H1 (cell line): ENCODE measurements around the gene INPP5A. TPM values are rescaled to one million over a fixed set of nuclear protein-coding genes. Genes with fewer than 3 reads are reported as not detected.

Experiments used
- CTCF ChIA-PET: fragments of 300-600 bp; sonication (Branson Sonifier 250); formaldehyde crosslinking; loops from one replicate; lab custom pipeline; 2021; ENCODE audit not compliant: partially characterized antibody; lab: Charles Lee
- POLR2A ChIA-PET: fragments of 300-600 bp; sonication (Branson Sonifier 250); formaldehyde crosslinking; loops from one replicate; lab custom pipeline; 2021; ENCODE audit warnings: inconsistent platforms; ENCODE audit not compliant: partially characterized antibody; lab: Charles Lee
- DNase-seq, 2 experiments: peaks; one replicate each; pipeline versions ENCODE4 v3.0.0 to v3.0.0-alpha.2; 2010 to 2022; ENCODE audit warnings: low spot score in 2 of 2, low read depth in 1 of 2, mixed read lengths in 1 of 2
- FAIRE-seq: peaks from 2 replicates; lab custom pipeline; 2011; peaks lifted over from hg19 to GRCh38; lab: Jason Lieb, UNC
- H2AFZ ChIP-seq: 2 replicates; pipeline ENCODE4 v1.8.1; 2012; ENCODE audit warnings: low read length, inconsistent platforms
- H2AK5ac ChIP-seq: 2 replicates; pipeline ENCODE4 v1.6.1; 2013; ENCODE audit warnings: low read depth, low read length
- H2BK120ac ChIP-seq: replicated peaks from 2 replicates; pipeline ENCODE3; 2013; ENCODE audit warnings: low read depth, low read length, inconsistent platforms
- H2BK12ac ChIP-seq: 2 replicates; pipeline ENCODE4 v1.6.1; 2013; ENCODE audit warnings: low read depth, low read length
- H2BK15ac ChIP-seq: 2 replicates; pipeline ENCODE4 v1.6.1; 2013; ENCODE audit warnings: low read length
- H2BK20ac ChIP-seq: 2 replicates; pipeline ENCODE4 v1.6.1; 2013; ENCODE audit warnings: low read length
- H2BK5ac ChIP-seq: 2 replicates; pipeline ENCODE4 v1.6.1; 2013; ENCODE audit warnings: low read depth, low read length
- H3K14ac ChIP-seq: 2 replicates; pipeline ENCODE4 v1.6.1; 2013; ENCODE audit warnings: inconsistent platforms; ENCODE audit not compliant: insufficient read length
- H3K18ac ChIP-seq: 2 replicates; pipeline ENCODE4 v1.6.1; 2013; ENCODE audit warnings: low read length; ENCODE audit errors: extremely low read depth
- H3K23ac ChIP-seq: 2 replicates; pipeline ENCODE4 v1.6.1; 2013; ENCODE audit warnings: inconsistent platforms; ENCODE audit not compliant: insufficient read length
- H3K23me2 ChIP-seq: 2 replicates; pipeline ENCODE4 v1.6.1; 2013; ENCODE audit warnings: low read depth, low read length
- H3K27ac ChIP-seq: 2 replicates; pipeline ENCODE4 v1.6.1; 2011; ENCODE audit warnings: low read depth, low read length, inconsistent platforms
- H3K27me3 ChIP-seq, 4 experiments: replicated peaks in 1 of 4; 1 replicate in 1 of 4; 2 replicates in 3 of 4; pipeline versions ENCODE4 v1.6.1 to v1.8.1; 2011 to 2013; ENCODE audit warnings: low read length in 3 of 4, mild to moderate bottlenecking in 3 of 4, inconsistent platforms in 2 of 4, mixed read lengths in 2 of 4, moderate library complexity in 1 of 4; ENCODE audit not compliant: control insufficient read depth in 3 of 4, insufficient read depth in 3 of 4; ENCODE audit errors: extremely low read depth in 1 of 4
- H3K36me3 ChIP-seq, 4 experiments: 2 replicates each; pipeline versions ENCODE4 v1.6.1 to v1.8.1; 2011 to 2013; ENCODE audit warnings: mild to moderate bottlenecking in 4 of 4, low read length in 3 of 4, moderate library complexity in 2 of 4, control low read depth in 1 of 4, inconsistent platforms in 1 of 4; ENCODE audit not compliant: insufficient read depth in 4 of 4, control insufficient read depth in 2 of 4
- H3K4ac ChIP-seq: replicated peaks from 2 replicates; pipeline ENCODE3; 2013; ENCODE audit warnings: low read length, low read depth, mixed read lengths, inconsistent platforms; ENCODE audit not compliant: insufficient read length
- H3K4me1 ChIP-seq, 4 experiments: replicated peaks in 1 of 4; 1 replicate in 1 of 4; 2 replicates in 3 of 4; pipeline versions ENCODE4 v1.6.1 to v1.8.1; 2011 to 2013; ENCODE audit warnings: low read length in 3 of 4, inconsistent platforms in 2 of 4, mixed read lengths in 1 of 4; ENCODE audit not compliant: insufficient read depth in 4 of 4, control insufficient read depth in 3 of 4
- H3K4me2 ChIP-seq, 2 experiments: 2 replicates each; pipeline versions ENCODE4 v1.6.1 to v1.8.1; 2011 to 2013; ENCODE audit warnings: low read depth in 2 of 2, low read length in 2 of 2, control low read depth in 1 of 2, inconsistent platforms in 1 of 2, mild to moderate bottlenecking in 1 of 2; ENCODE audit not compliant: insufficient read depth in 1 of 2
- H3K4me3 ChIP-seq, 4 experiments: fragments of 200-600, 300-600 bp in 1 of 4; sonication (generic), shearing (Covaris generic), sonication (Bioruptor Twin) in 1 of 4; 2 replicates each; pipeline versions ENCODE4 v1.5.1 to v1.8.1; 2011 to 2016; ENCODE audit warnings: low read length in 4 of 4, low read depth in 3 of 4, control low read depth in 2 of 4, inconsistent platforms in 2 of 4, mild to moderate bottlenecking in 2 of 4, mixed read lengths in 1 of 4, moderate library complexity in 1 of 4; ENCODE audit not compliant: insufficient read depth in 2 of 4; ENCODE audit errors: extremely low read depth in 1 of 4
- H3K56ac ChIP-seq: replicated peaks from 2 replicates; pipeline ENCODE3; 2013; ENCODE audit warnings: low read depth, mild to moderate bottlenecking, mixed read lengths, low read length, inconsistent platforms; ENCODE audit not compliant: insufficient read length
- H3K79me1 ChIP-seq: 2 replicates; pipeline ENCODE4 v1.6.1; 2013; ENCODE audit warnings: low read depth, low read length, control low read depth
- H3K79me2 ChIP-seq, 2 experiments: 2 replicates each; pipeline versions ENCODE4 v1.6.1 to v1.8.1; 2012 to 2013; ENCODE audit warnings: low read length in 2 of 2, mild to moderate bottlenecking in 2 of 2, inconsistent platforms in 1 of 2; ENCODE audit not compliant: insufficient read depth in 2 of 2, control insufficient read depth in 1 of 2
- H3K9ac ChIP-seq, 4 experiments: replicated peaks in 1 of 4; 1 replicate in 1 of 4; 2 replicates in 3 of 4; pipeline versions ENCODE4 v1.6.1 to v1.8.1; 2011 to 2013; ENCODE audit warnings: low read depth in 3 of 4, low read length in 3 of 4, control low read depth in 2 of 4, mild to moderate bottlenecking in 2 of 4, moderate library complexity in 2 of 4, inconsistent platforms in 1 of 4; ENCODE audit errors: extremely low read depth in 1 of 4
- H3K9me3 ChIP-seq, 2 experiments: 2 replicates each; pipeline versions ENCODE4 v1.6.1 to v1.8.1; 2012 to 2013; ENCODE audit warnings: mild to moderate bottlenecking in 2 of 2, moderate library complexity in 2 of 2, control low read depth in 1 of 2, inconsistent platforms in 1 of 2, low read depth in 1 of 2, low read length in 1 of 2, mixed read lengths in 1 of 2; ENCODE audit not compliant: insufficient read depth in 2 of 2
- H4K20me1 ChIP-seq, 2 experiments: replicated peaks in 1 of 2; 2 replicates each; pipeline versions ENCODE3 to v1.8.1; 2011 to 2013; ENCODE audit warnings: inconsistent platforms in 2 of 2, low read length in 2 of 2, mild to moderate bottlenecking in 1 of 2; ENCODE audit not compliant: insufficient read depth in 2 of 2, control insufficient read depth in 1 of 2
- H4K5ac ChIP-seq: 2 replicates; pipeline ENCODE4 v1.6.1; 2013; ENCODE audit warnings: low read length, low read depth, mixed read lengths, inconsistent platforms; ENCODE audit not compliant: insufficient read length
- H4K8ac ChIP-seq: 2 replicates; pipeline ENCODE4 v1.8.0; 2013; ENCODE audit warnings: mild to moderate bottlenecking, moderate library complexity, low read length, inconsistent platforms; ENCODE audit not compliant: insufficient read depth; ENCODE audit errors: extremely low read depth
- H4K91ac ChIP-seq: replicated peaks from 2 replicates; pipeline ENCODE3; 2013; ENCODE audit warnings: low read length, mixed read lengths, inconsistent platforms; ENCODE audit not compliant: insufficient read length
- BRCA1 ChIP-seq: IDR thresholded peaks from 2 replicates; pipeline ENCODE4 v1.6.1; 2012; ENCODE audit warnings: low read depth, low read length, improper control_type of control experiment
- CHD1 ChIP-seq: IDR thresholded peaks from 2 replicates; pipeline ENCODE4 v1.6.1; 2012; ENCODE audit warnings: low read depth, low read length, improper control_type of control experiment
- CTBP2 ChIP-seq: IDR thresholded peaks from 2 replicates; pipeline ENCODE4 v1.7.0; 2011; ENCODE audit warnings: borderline replicate concordance, mild to moderate bottlenecking, moderate library complexity, mixed read lengths, low read length; ENCODE audit not compliant: insufficient read depth, insufficient read length
- EP300 ChIP-seq, 2 experiments: IDR thresholded peaks; 1 replicate in 1 of 2; 2 replicates in 1 of 2; pipeline ENCODE4 v1.6.1; 2011 to 2012; ENCODE audit warnings: low read depth in 2 of 2, low read length in 2 of 2, mild to moderate bottlenecking in 2 of 2, borderline replicate concordance in 1 of 2, inconsistent platforms in 1 of 2, moderate library complexity in 1 of 2
- FOSL1 ChIP-seq: IDR thresholded peaks from 2 replicates; pipeline ENCODE4 v1.6.1; 2011; ENCODE audit warnings: mild to moderate bottlenecking, low read depth, low read length, moderate library complexity; ENCODE audit not compliant: insufficient read depth
- RXRA ChIP-seq: IDR thresholded peaks from 2 replicates; pipeline ENCODE4 v1.6.1; 2011; ENCODE audit warnings: low read depth, mild to moderate bottlenecking, low read length, moderate library complexity; ENCODE audit not compliant: insufficient read depth
- SP1 ChIP-seq: IDR thresholded peaks from 2 replicates; pipeline ENCODE4 v1.6.1; 2011; ENCODE audit warnings: low read depth, low read length
- WGBS, 2 experiments: shearing (Covaris generic) in 1 of 2; methylation state at CpG; one replicate each; pipeline versions ENCODE4 v1.1.6 to v1.1.7; 2013 to 2015; ENCODE audit warnings: low lambda C conversion rate in 2 of 2, mixed read lengths in 2 of 2, inconsistent platforms in 1 of 2, low coverage in 1 of 2, missing lambda C conversion rate in 1 of 2; ENCODE audit not compliant: insufficient replicate concordance in 2 of 2, insufficient coverage in 1 of 2, insufficient read length in 1 of 2; ENCODE audit errors: extremely low coverage in 1 of 2, missing lambda C conversion rate in 1 of 2; 5-methylcytosine and 5-hydroxymethylcytosine counted together
- polyA plus RNA-seq, 7 experiments: library from polyadenylated mRNA; depleted of rRNA in 3 of 7; stranded (reverse) in 5 of 7; unstranded in 2 of 7; fragments of >200 nt in 5 of 7; fragments of 200-250 nt in 2 of 7; gene quantifications; 1 replicate in 5 of 7; 2 replicates in 1 of 7; 4 replicates in 1 of 7; pipeline versions ENCODE4 v1.2.1 to v1.2.3, GENCODE V29; 2011 to 2013; ENCODE audit warnings: missing spikeins in 2 of 7, mixed read lengths in 2 of 7
- total RNA-seq: library from RNA; stranded (reverse); fragmentation: NEBNext Ultra II Directional; extraction: Animal tissue kit (Norgen Biotek cat#: 25700); gene quantifications from 2 replicates; pipeline ENCODE4 v1.2.1, GENCODE V29; 2021
- TF ChIP-seq, protein P1 (sequence below): IDR thresholded peaks from 2 replicates; pipeline ENCODE4 v1.6.1; 2011; ENCODE audit warnings: low read depth, mild to moderate bottlenecking, low read length; ENCODE audit not compliant: insufficient read depth

The INPP5A gene
- total and polyA plus RNA-seq, 2 of the 8 experiments (the other 6 are each of a cell fraction or from before 2014, with no cell fraction given) = 19.7 to 27.5 TPM

GRCh38 chr10:132547421-132547861, 9.9 kb downstream of the INPP5A start:
- H2AFZ ChIP-seq = no peak overlapping the region
- H3K27me3 ChIP-seq = no peaks in the 10 kb centered on the region; a peak in 1 of 7 replicates
- no peak overlapping the region for H2BK120ac ChIP-seq
- H3K79me2 ChIP-seq = peaks cover 0 to 44% of the 10 kb centered on the region in 2 experiments; a peak in 2 of 4 replicates
- peaks cover 16% of the 10 kb centered on the region for H3K79me1 ChIP-seq
- DNase-seq (no peak), FAIRE-seq (no peak)
- no peak overlapping the region for H4K5ac ChIP-seq
- no peaks in the 10 kb centered on the region for H3K36me3 ChIP-seq
- 88% methylated on average over 22 of the region's 22 CpGs; no CpG with 5 or more reads in 1 of the 2 experiments for WGBS, 2 experiments
- TF ChIP-seq, protein P1, sequence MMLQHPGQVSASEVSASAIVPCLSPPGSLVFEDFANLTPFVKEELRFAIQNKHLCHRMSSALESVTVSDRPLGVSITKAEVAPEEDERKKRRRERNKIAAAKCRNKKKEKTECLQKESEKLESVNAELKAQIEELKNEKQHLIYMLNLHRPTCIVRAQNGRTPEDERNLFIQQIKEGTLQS = no peak
- TF ChIP-seq BRCA1 (no peak), SP1 (no peak), EP300 (IDR thresholded peaks at IDR 0.05; ENCODE audit: borderline replicate concordance in 1 of 2, low read depth in 2 of 2, low read length in 2 of 2) (no peak), CTBP2 (no peak), CHD1 (no peak), RXRA (no peak), FOSL1 (no peak)
- POLR2A ChIA-PET = interaction anchor here (1.1 kb wide), 1 partner anchor 9 kb away, joined by 3 read pairs; no protein-coding TSS in a partner anchor
- H2BK12ac ChIP-seq = no peak overlapping the region
- no peak overlapping the region for H3K4me3 ChIP-seq
- H4K8ac ChIP-seq = no peak overlapping the region
- CTCF ChIA-PET = no interaction called here
- H3K23me2 ChIP-seq = no peaks in the 10 kb centered on the region
- no peak overlapping the region for H2BK5ac ChIP-seq
- no peak overlapping the region for H3K27ac ChIP-seq
- H3K23ac ChIP-seq = no peak overlapping the region
- H4K91ac ChIP-seq = no peak overlapping the region
- H3K4me2 ChIP-seq = no peak overlapping the region
- H3K56ac ChIP-seq = no peak overlapping the region
- H4K20me1 ChIP-seq = peaks cover 5 to 30% of the 10 kb centered on the region in 2 experiments
- H3K18ac ChIP-seq = no peak overlapping the region
- no peaks in the 10 kb centered on the region for H3K9me3 ChIP-seq
- H3K14ac ChIP-seq = no peak overlapping the region
- H3K4me1 ChIP-seq = peaks cover 0 to 3% (median under 1%) of the 10 kb centered on the region in 4 experiments; a peak in 3 of 7 replicates
- no peak overlapping the region for H2BK20ac ChIP-seq
- no peak overlapping the region for H2BK15ac ChIP-seq
- H3K4ac ChIP-seq = no peak overlapping the region
- H2AK5ac ChIP-seq = no peak overlapping the region
- H3K9ac ChIP-seq = no peak overlapping the region
